Measurements from ENCODE around the gene DOCK2.
A peak's percentile ranks its signal among the peaks of the same experiment; 100 is the strongest.

The DOCK2 gene

DNA sequence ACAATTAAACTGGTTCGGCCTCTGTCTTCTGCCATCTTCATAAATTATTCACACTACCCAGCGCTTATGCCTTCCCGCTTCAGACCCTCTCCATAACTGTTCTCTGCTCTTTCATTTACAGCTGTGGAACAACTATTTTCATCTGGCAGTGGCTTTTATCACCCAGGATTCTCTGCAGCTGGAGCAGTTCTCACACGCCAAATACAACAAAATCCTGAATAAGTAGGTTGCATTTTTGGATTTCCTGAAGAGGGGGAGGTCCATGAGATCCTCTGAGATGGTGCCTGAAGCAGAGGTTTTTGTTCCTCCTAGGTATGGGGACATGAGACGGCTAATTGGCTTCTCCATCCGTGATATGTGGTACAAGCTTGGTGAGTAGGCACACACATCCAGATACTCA is 371.3 kb downstream of the DOCK2 start:
- no peak for DNase-seq

- no peak for DNase-seq
These were observed 373.5 kb downstream of the DOCK2 start for GRCh38 chr5:170010595-170010994.

DNA sequence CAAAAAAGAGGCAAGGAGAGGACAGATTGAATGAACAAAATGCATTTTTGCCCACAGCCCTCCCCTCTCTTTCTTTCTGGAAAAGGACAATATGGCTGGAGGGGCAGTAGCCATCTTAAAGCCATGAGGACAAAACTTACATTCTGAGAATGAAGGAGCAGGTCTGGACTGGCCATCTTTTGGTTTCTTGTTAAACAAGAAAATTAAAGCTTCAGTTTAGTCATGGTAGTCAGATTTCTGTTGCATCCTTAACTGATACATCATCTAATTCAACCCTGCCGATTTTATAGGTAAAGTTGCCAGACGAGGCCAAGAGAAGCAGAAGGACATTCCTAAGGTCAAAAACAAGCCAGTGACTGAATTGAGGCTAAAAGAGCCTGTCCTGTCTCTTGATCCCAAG is 374.7 kb downstream of the DOCK2 start:
- no peak for DNase-seq

DNA sequence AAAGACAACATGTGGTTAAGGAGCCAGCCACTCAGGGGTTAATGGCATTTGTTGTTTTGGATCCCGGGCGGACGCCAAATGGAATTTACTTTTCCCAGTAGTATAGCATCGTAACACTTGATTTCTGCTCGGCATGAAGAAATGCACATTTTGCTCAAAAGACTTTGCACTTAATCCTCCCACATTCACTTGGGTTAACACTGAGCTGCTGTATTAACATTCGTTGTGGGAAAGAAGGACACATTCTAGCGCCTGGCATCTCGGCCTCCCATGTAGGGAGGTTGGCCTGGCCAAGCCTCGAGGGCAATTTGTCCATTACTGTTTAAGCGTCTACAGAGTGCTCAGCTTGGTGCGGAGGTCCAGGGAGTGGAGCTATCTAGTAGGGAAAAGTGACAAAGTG is 375.5 kb downstream of the DOCK2 start:
- DNase-seq, result no peak

DNA sequence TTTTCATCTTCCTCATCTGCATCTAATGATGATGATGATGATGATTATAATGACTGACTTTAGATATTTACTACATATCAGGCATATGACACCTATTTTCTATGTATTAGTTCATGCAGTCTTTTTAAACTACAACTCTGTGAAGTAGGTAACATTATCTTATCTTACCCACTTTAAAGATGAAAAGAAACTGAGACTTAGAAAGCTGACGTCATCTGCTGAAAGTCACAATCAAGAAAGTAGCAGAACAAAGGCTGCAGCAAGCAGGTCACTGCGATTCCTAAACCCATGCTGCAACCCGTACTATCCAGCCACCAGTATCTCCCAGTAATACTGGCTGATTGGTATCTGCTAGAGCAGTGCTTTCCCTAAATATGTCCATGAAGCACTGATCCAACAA is 383.3 kb downstream of the DOCK2 start:
- no peak for DNase-seq

DNA sequence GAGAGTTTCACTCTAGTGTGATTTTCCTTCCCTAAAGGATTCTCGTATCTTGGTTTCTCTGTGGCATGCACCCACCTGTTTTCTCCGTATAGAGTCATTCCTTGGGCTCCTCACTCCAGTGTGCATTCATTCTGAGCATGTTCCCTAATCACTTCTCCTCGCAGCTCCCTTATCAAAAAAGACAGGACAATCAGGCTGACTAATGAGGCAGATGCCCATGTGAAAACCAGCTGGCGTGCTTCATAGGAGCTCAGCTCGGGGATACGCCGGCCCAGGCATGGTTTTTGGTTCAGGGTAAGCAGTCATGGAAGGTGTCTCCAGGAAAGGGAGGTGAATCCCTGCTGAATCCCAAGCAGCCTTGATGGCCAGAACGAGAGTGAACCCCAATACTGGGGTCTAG is 384.4 kb downstream of the DOCK2 start:
- DNase-seq, result no peak

DNA sequence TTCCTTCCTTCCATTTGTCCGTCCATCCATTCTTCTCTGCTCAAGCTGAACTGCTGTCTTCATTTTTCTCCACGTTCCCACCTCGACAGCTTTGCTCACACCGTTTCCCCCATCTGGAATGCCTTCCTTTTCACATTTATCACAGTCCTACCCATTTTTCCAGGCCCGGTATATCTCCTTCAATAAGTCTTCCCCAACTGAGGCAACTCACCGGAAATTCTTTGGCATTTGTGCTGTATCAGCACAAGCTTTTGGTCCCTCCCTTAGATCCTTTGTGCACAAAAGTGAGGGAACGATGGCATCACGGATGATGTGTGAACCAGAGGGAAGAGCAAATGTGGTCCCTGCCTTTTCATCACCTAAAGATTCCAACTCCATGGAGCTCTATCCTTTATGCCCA is 388.8 kb downstream of the DOCK2 start:
- no peak for DNase-seq

DNA sequence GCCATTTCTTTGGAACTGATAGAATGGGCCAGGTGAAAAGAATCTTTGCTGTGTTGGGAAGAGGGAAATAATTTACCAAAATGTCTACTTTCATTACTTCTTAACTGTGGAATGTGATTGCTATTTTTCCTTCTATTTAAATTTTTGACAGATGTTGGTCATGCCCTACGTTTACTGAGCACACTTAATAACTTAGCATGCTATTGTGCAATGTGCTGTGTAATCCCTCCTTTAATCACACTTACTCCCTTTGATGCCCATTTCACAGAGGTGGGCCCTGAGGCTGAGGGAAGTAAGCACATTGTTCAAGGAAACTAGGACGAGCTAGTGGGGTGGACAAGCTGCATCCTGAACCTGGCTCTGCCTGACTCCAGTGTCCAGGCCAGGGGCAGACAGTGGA is 391.0 kb downstream of the DOCK2 start:
- DNase-seq, result no peak

DNA sequence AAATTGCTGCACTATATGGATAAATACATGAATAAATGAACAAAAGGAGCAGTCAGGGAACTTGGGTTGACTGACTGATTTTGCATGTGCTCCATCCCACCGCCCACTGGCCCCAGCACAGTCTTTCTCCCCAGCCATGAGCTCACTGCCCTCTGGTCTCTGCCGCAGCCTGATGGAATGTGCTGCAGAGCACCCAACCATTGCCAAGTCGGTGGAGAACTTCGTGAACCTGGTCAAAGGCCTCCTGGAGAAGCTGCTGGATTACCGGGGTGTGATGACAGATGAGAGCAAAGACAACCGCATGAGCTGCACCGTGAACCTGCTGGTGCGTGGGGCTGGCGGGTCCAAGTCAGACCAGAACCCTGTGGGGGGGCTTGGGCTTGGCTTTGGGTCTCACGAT is 397.2 kb downstream of the DOCK2 start:
- no peak for DNase-seq

DNA sequence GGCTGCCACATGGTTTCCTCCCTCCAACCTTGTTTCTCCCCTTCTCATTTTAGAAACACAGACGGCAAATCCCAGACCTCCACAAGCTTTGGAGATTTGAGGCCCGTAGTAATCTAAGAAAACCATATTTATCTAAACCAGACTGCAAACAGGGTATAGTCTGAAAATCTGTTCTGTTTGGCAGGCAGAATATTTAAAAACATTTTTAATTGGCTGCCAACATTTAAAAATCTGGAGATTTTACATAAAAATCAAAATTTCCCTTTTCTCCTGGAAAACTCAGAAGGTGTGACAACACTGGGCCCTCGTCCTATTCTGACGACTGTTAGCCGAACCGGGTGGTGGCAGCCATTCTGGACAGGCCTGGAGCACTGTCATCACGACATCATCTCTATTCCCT is 401.2 kb downstream of the DOCK2 start:
- DNase-seq, result no peak

- DNase-seq, result no peak
These were observed 402.8 kb downstream of the DOCK2 start for GRCh38 chr5:170039830-170040229.

DNA sequence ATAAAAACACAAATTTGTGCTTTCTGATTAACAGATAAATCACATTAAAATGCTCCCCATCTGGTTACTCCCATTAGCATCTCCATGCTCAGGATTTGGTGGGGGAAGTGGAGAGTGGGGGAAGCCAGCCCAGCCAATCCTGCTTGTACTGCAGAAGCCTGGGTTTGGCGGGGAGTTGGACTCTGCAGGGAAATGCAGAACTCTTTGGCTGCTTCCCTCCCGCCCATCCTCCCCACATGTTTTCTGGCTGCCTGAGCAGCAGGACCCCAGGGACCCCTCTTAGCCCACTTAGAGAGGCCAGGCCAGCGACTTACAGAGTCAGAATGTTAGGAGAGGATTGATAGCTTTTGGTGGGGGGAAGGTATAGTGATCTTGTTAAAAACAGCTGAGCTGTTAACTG is 409.2 kb downstream of the DOCK2 start:
- DNase-seq, result no peak

- DNase-seq, result peak; percentile 12
These were observed 412.6 kb downstream of the DOCK2 start for GRCh38 chr5:170049713-170050112.

DNA sequence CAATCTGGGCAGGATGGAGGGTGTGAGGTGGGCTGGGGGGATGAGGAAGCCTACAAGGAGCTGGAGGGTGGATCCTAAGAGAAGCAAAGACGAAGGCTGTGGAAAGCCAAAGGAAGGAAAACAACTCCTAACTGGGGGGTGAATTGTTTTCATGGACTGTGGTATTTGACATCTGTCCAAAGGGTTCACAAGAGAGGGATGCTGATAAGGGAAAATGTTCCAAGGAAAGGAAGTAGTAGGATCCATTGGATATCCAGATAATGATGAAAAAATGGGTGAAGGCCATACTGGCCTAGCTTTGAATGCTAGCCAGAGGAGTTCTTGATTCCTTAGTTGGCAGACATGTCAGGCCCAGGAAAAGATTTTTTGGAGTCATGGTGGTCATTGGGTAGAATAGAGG is 416.8 kb downstream of the DOCK2 start:
- DNase-seq, result peak; percentile 13

- DNase-seq, result peak; percentile 43
These were observed 418.5 kb downstream of the DOCK2 start for GRCh38 chr5:170055606-170056005.

DNA sequence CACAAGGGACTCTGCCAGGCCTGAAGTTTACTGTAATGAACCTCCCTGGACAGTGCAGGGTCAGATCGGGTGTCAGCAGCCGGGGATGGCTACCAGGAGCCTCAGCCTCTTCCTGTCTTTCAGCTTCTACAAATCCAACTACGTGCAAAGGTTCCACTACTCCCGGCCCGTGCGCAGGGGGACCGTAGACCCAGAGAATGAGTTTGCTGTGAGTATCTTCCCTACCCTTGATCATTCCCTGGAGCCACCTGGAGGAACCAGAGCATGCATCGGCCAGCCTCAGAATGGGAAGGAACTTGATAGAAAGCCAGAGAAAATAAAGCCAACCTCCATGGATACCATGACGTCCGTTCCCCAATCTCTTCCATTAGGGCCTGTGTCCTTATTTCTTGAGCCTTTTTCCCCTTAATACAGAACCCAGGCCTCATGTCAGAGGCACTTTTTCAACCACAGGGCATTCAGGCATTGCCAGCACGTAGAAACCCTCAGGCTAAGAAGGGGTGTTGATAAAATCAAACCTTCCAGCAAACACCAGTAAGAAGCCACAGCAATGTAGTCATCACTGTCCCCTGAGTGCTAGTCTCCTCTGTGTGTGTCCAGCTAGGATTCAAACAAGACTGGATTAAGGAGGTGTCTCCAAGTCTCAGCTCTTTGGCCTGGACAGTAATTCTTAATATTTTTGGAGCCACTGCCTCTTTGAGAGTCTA is 419.6 kb downstream of the DOCK2 start:
- DNase-seq, result peak; percentile 72

DNA sequence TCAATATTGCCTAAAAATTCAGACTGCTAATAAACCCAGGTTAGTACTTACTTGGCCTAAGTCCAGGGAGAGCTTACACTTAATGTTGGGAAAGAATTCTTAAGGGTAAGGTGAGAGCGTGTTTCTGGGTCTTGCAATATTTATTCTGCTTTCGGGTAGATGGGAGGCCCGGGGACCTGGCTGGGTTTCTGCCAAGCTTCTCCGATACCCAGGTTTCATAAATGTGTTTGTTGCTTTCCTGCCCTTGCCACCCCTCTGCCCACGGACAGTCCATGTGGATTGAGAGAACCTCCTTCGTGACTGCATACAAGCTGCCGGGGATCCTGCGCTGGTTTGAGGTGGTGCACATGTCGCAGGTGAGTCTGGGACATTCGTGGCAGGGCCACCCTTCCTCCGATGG is 420.2 kb downstream of the DOCK2 start:
- DNase-seq, result peak; percentile 34

GRCh38 chr5:170059221-170059620 is 422.1 kb downstream of the DOCK2 start:
- peak; percentile 6 for DNase-seq

- DNase-seq, result no peak
These were observed 430.1 kb downstream of the DOCK2 start for GRCh38 chr5:170067152-170067551.

DNA sequence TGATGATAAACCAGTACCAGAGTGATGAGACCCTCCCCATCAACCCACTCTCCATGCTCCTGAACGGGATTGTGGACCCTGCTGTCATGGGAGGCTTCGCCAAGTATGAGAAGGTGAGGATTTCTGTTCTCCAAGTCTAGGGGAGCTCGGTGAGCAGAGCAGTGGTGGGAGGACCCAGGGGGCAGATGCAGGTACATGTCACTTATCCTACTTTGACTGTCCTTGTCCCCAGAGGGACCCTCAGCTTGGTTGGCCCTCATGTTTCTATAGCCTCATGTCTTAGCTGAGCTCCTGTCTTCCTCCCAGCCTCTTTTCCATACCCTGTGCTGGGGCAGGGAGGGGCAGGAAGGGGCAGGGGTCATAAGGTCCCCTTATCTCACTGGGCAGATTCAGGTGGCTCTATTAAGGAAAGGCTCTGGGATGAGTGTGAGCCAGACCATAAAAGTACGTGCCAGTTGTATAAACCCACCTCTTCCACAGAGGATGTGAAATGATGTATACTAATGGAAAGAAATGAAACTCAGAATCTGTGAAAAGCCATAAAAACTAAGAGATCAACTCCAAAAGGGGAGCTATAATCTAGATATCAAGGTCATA is 430.6 kb downstream of the DOCK2 start:
- no peak for DNase-seq

- no peak for DNase-seq
These were observed 432.4 kb downstream of the DOCK2 start for GRCh38 chr5:170069512-170069911.

- DNase-seq, result peak; percentile 74
These were observed 433.7 kb downstream of the DOCK2 start for GRCh38 chr5:170070556-170071412.

GRCh38 chr5:170071748-170072147 is 434.7 kb downstream of the DOCK2 start:
- no peak for DNase-seq

- no peak for DNase-seq
These were observed 438.6 kb downstream of the DOCK2 start for GRCh38 chr5:170075696-170076095.

Measured in islet precursor cell (in vitro differentiated cells).